GM18951 (cell line): Measurements from ENCODE around the gene ATXN7.
A peak's percentile ranks its signal among the peaks of the same experiment; 100 is the strongest.

Experiments
- POLR2A ChIP-seq: IDR thresholded peaks from 4 replicates; pipeline ENCODE4 v1.6.1; 2011; ENCODE audit warnings: mild to moderate bottlenecking; ENCODE audit not compliant: insufficient read length, insufficient read depth; ENCODE audit errors: extremely low read depth
- in situ Hi-C: fragments of 300-500 bp; cut with MboI; formaldehyde crosslinking; loops from one replicate; pipeline ENCODE4 v1.12.0; 2022; ENCODE audit warnings: low sequenced_read_pairs, mixed read lengths, inconsistent platforms; ENCODE audit not compliant: unreplicated experiment

Gene ATXN7

DNA sequence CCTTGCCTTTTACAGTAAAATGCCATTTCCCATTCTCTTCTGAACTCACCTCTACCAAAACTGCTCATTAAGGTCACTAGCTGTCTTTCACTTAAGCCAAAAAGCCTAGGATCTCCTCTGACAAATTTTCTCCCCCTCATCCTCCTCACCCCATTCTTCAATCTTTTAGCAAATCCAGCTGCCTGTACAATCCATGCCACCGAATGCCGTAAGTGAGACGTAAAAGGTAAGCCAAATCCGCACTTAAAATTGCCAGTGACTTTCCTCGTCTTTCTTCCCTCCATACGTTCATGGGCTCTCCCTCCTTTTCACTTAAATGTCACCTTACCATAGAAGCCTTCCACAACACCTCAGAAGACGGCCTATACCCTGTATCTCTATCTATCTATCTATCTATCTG is 145.9 kb downstream of the ATXN7 start:
- no peak for TF ChIP-seq POLR2A
- in situ Hi-C loops = loop anchor here (25.0 kb wide), 1 partner anchor 647 kb away; no protein-coding TSS in a partner anchor

DNA sequence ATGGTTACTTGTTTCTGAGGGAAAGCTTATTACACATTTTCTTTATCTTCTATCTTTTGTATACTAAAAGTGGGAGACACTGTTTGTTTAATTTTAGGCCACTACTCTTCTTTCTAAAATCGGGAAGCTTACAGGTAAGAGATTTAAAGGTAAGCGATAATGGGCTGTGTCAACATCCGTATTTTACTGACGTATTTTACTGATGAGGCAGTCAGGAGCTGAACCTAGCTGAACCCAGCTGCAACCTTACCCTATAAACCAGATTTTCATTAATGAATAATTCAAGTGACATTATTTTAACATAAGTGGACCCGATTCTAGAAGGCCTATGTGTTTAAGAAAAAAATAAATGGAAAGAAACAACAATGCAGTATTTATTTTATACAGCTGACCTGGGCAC is 146.5 kb downstream of the ATXN7 start:
- in situ Hi-C loops = loop anchor here (25.0 kb wide), 1 partner anchor 648 kb away; no protein-coding TSS in a partner anchor
- no peak for TF ChIP-seq POLR2A

DNA sequence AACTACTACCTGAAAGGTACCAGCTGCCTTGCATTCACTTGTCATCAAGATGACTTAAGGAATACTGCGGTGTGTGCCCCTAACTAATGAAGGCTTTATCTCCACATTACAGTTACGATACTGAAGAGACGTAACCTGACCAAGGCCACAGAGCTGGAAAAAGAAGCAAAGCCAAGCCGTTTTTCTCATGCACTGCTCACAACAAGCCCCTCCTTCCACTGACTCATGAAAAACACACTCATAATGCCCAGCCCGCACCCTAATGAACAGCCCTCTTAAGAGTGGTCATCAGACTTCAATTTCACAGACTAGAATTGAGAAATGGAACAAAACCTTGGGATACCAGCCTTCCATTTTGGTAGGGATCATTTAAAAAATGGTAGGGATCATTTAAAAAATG is 148.0 kb downstream of the ATXN7 start:
- in situ Hi-C loops = loop anchor here (25.0 kb wide), 1 partner anchor 649 kb away; no protein-coding TSS in a partner anchor
- no peak for TF ChIP-seq POLR2A

DNA sequence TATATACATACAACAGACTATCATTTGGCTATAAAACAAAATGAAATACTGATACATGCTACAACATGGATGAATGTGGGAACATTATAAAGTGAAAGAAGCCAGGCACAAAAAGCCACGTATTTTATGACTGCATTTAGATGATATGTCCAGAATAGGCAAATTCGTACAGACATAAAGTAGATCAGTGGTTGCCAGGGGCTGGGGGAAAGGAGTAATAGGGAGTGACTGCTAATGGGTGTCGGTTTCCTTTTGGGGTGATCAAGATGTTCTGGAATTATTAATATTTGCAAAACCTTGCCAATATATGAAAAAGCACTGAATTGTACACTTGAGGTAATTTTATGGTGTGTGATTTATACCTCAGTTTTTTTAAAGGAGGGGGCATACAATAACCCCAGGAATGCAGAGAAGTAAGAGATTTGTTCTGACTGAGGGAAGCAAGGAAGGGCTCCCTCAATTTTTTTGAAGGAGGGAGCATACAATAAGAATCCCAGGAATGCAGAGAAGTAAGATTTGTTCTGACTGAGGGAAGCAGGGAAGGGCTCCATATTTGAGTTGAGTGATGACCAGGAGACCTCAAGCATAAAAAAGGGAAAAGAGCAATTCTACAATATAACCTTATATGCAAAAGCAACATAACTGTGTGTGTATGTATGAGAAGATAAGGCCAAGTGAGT is 153.4 kb downstream of the ATXN7 start:
- in situ Hi-C loops = loop anchor here (25.0 kb wide), 1 partner anchor 655 kb away; no protein-coding TSS in a partner anchor
- TF ChIP-seq POLR2A = no peak

DNA sequence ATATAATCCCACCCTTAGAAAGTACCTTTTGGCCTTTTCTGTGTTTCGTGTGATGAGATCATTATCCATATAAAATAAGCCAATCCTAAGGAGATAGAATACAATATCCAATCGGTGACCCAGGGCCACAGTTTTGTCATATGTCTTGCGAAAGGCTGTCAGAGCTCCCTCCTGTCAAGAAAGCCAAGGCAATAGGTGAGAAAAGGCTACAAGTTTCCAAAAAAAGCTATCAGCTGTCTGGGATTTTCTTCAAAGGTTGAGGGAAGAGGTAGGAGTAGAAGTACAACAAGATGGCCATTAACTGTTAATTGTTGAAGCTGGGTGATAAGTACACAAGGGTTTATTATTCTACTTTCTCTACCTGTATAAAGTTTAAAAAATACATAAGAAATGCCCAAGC is 155.6 kb downstream of the ATXN7 start:
- no peak for TF ChIP-seq POLR2A
- in situ Hi-C loops = loop anchor here (25.0 kb wide), 1 partner anchor 657 kb away; no protein-coding TSS in a partner anchor

DNA sequence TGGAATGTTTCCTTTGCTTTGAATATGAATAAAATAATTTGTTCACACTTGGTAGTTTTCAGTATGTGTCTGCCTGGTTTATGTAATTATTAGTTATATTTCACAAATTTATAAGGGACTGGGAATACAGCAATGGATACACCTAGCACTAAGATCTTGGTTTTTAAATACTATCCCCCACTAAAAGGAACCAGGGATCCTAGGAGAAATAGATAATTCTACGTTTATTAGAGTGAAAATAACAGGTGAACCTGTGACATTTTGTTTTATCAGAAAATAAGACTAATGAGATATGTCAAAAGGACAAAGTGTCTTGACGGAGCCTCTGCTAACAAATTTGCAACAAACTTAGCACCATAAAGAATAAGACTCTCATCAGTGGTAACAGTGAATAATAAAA is 156.2 kb downstream of the ATXN7 start:
- in situ Hi-C loops = loop anchor here (25.0 kb wide), 1 partner anchor 658 kb away; no protein-coding TSS in a partner anchor
- TF ChIP-seq POLR2A = no peak

DNA sequence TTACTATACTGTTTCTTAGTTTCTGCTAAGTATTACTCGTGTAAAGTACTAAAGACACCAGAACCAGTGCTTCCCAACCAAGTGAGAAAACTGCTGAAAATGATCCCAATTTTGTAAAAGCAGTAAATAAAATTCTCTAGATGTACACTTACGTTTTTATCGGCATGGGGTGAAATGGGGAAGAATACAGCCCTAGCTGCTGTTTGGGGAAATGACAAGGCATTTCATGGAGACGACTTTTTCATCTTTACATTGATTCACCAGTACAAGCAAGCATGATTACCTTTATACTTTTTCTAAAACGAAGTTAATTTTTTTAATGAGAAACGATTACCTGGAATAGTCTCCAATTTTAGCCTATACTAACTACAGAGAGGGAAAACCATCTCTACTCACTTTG is 158.3 kb downstream of the ATXN7 start:
- no peak for TF ChIP-seq POLR2A
- in situ Hi-C loops = loop anchor here (25.0 kb wide), 1 partner anchor 660 kb away; no protein-coding TSS in a partner anchor

DNA sequence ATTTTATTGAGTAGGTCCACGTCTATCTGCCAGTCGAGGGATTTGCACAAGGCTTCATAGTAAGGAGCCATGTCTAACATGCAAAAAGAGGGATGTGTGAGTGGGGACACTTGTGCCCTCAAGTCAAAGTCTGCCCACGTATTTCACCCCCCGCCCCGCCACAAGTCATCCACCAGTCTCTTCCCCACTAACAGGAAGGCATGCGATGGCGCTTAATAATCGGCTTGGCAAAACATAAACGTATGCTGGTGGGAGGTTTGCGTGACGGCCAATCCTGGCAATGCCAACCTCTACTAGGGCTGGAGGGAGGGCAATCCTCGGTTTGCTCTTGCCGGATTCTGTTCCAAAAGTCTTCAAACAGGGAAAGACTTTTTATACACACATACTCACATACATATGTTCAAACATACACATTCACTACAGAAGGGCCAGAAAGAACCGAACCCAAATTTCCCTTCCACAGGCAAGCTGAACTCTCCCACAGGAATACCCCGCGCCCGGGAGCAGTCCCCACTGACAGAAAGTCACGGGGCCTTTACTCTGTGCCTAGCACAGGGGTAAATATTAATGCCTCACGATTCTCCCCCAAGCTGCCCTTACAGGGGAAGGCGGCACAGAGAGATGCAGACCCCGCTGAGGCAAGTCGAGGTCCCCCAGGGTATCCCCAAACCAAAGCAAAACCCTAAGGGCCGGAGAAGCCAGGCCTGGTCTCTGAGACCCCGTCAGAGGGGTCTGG is 159.0 kb downstream of the ATXN7 start:
- in situ Hi-C loops = loop anchor here (25.0 kb wide), 1 partner anchor 660 kb away; no protein-coding TSS in a partner anchor
- no peak for TF ChIP-seq POLR2A

DNA sequence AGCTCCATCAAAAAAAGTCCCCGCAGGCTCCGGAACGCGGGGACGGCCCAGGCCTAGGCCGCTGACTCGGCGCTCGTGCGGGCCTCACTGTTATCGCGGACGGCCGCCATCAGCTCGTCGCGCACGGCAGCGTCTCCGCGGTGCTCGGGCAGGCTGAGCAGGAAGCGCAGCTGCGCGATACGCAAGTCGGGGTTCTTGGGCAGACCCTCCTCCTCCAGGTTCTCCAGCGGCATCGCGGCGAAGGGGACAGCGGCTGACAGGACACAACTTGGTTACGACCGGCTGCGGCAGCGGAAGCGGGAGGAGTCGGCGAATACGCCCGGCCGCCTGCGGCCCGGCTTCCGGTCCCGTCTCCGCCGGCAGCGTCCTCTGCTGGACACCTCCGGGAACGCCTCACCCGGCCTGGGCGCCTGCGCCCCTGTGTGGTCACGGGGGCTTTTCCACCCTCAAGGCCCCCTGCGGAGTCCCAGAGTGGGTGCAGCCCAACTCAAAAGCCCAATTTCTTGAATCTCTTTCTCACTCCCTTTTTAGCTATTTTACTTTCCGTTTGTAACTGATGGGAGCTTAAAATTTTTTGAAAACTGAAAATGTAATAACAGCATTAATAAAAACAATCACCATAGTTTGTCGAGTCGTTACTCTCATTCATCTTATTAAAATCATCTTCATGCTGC is 159.7 kb downstream of the ATXN7 start, which contains the start of gene PSMD6:
PSMD6 (minus strand) TSS at position 308 of the 674 bp plus-strand sequence; CDS start at position 233, 75 bp downstream.
- in situ Hi-C loops = loop anchor here (25.0 kb wide), 1 partner anchor 661 kb away; no protein-coding TSS in a partner anchor

DNA sequence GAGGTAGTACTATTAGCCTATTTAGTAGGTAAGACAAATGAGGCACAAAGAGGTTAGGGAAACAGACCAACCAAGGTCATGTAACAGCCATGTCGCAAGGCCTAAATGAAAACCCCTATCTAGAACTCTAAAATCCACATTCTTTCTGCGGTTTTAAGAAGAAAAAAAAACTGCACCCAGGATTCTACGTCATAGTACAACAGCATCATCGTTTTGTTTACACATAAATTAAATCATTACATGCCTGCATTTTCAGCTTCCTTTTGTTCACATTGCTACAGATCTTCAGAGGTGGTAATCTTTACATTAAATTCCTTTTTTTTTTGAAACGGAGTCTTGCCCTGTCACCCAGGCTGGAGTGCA is 160.2 kb downstream of the ATXN7 start:
- no peak for TF ChIP-seq POLR2A
- in situ Hi-C loops = loop anchor here (25.0 kb wide), 1 partner anchor 662 kb away; no protein-coding TSS in a partner anchor

More for the DNA sequence above, 159.7 kb downstream of the ATXN7 start, which contains the start of gene PSMD6:
- TF ChIP-seq POLR2A = peak; percentile 82

DNA sequence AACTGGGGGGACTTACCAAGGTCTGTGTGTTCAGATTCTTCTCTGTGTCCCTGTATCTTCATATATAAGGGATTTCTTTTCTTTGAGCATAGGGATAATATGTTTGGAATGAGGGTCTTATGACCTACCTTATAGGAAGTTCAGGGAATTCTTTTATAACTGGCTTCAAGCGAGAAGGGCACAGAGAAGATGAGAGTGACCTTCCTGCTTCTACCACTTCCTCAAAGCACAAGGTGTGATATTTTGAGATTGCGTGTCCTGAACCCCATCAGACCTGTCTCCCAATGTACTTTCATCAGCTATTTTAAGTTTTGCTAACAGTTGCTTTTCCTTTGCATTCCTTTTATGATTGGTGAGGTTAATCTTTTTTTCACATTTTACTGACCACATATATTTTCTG is 162.7 kb downstream of the ATXN7 start:
- no peak for TF ChIP-seq POLR2A
- in situ Hi-C loops = loop anchor here (25.0 kb wide), 1 partner anchor 361 kb away; no protein-coding TSS in a partner anchor

DNA sequence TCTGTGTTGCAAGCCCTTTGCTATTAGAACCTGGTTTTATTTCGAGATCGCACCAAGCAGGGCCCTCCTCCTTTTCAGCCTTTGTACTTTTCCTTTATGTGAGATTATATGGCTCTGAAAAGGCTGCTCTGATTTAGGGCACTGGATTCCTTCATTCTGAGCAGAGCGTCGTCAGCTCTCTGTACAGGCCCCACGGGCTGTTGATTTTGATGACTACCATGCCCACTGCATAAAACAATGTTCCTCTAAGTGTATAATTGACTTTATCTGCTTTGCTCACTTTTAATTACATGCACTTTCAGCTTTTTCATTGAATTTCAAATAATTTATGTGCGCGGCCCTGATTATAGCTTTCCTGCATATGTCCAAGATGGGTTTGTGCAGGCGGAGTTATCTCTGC is 164.0 kb downstream of the ATXN7 start:
- in situ Hi-C loops = loop anchor here (25.0 kb wide), 1 partner anchor 360 kb away; no protein-coding TSS in a partner anchor

DNA sequence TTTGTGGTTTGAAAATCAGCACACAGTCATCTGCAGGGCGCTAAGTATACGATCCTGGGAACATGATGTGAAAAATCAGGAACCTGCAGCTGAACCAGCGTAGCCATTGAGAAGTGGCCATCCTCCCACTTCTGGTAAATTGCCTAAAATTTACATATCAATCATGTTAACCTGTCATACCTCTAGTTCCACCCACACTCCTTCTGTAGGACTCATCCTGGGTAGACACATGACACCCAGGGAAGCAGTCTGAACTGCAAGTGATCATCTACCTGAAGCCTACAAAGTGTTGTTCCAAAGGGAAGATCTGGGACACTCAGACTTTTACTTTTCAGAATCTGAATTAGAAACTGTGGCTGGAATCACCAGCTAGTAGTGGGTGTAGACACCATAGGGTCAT is 165.1 kb downstream of the ATXN7 start:
- no peak for TF ChIP-seq POLR2A
- in situ Hi-C loops = loop anchor here (25.0 kb wide), 1 partner anchor 359 kb away; no protein-coding TSS in a partner anchor

More for the DNA sequence above, 164.0 kb downstream of the ATXN7 start:
- TF ChIP-seq POLR2A = no peak

DNA sequence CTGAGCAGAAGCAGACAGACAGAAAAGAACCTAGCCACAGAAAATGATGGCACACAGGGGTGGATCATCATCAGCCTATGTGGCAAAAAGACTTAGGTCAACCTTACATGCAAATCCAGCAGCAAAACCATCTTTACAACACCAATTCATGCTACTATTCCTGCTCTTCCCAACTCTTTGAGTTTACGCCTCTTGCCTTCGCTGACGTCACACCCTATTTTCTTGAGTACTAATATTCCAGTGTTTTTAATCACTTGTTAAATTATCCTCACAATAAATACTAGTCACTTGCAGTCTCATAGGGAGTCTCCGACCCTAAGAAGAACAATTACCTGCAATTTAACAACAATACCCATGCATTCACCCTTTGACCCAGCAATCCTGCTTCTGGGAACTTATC is 165.6 kb downstream of the ATXN7 start:
- in situ Hi-C loops = loop anchor here (25.0 kb wide), 1 partner anchor 358 kb away; no protein-coding TSS in a partner anchor

More for the DNA sequence above, 165.6 kb downstream of the ATXN7 start:
- no peak for TF ChIP-seq POLR2A
